Measurements from ENCODE around the gene DOK7.
"Not testable (repeated sequence)": the region's sequence is repeated elsewhere in the genome, so short reads cannot be mapped to it uniquely, and the experiment has no call there.

DOK7 gene

GRCh38 chr4:3522651-3523050 is 59.5 kb downstream of the DOK7 start:
- DNase-seq (ENCODE audit: low spot score), result no peak

DNA sequence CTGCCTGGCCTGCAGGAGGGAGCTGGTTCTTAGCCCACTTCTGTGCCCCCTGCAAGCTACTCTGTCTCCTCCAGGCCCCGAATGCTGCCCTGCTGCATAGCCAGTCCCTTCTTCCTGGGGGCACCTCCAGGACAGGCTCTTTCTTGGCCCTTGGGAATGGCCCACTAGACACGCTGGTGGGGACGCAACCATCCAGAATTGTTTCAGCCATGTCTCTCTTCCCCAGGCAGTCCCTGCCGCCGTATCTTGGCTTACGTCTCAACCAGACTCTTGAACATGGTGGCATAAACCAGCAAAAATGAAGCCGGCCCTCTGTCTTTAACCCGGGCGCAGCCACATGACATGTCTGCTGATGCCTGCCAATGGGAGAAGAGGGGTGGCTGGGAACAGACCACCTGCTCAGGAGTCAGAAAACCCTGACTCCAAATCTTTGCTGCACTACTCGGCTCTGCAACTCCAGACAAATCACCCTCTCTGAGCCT is 60.1 kb downstream of the DOK7 start:
- DNase-seq (ENCODE audit: low spot score), result no peak

DNA sequence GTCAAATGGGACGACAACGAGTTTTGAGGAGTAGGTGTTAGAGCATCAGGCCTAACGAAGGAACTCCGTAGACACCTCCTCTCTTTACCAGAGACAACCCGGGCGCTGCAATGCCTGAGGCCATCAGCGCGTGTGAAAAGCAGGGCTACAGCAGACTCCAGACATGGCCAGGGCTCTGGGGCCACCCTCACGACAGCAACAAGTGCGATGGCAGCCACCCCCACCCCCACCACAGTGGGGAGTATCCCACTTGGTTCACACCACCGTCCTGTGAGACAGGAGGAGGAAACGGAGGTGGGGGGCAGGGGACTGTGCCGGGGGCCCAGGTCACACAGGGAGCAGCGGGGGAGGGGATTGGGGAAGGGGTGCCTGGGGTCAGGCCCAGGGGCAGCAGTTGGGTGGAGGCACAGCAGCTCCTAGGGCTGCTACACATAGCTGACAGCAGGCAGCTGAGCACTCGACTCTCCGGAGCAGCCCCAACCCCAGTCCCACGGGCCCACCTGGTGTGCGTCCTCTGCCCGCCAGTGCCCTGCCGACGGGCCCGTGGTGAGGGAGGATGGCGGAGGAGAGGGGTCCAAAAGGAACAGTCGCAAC is 60.6 kb downstream of the DOK7 start:
- DNase-seq (ENCODE audit: low spot score), result no peak

DNA sequence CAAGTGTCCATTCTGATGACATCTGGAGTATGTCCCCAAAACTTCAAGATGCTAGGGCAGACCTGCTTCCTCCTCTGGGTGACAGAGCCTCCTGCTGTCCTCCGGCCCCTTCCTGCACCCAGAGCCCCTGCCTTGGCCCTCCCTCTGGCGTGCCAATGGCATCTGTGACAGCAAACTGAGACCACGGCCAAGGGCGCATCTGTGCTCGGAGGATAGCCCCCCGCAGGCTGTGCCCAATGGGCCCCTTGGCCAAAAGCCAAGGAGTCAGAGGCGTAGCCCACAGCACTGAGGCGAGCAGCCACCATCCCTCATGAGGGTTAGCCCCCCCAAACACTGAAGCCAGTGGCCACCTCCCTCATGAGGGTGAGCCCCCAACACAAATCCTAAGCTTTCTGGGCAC is 61.2 kb downstream of the DOK7 start:
- no peak for DNase-seq (ENCODE audit: low spot score)

DNA sequence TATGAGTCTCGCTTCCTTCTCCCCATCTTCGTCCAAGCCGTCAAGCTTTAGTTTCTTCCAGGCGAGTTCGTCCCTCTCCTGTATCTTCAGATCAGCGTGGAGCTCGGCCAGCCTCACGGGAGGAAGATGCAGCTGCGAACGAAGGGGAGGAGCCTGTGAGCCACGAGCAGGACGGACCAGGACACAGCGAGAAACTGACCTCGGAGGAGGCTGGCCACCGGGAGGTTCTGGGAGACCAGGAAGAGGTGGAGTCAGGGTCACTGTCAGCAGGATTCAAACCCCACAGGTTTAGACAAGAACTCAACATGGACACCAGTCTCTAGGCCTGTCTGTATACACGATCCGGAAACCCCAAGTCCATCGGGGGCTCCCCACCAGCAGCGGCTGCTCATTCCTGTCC is 61.8 kb downstream of the DOK7 start:
- DNase-seq (ENCODE audit: low spot score), result no peak

DNA sequence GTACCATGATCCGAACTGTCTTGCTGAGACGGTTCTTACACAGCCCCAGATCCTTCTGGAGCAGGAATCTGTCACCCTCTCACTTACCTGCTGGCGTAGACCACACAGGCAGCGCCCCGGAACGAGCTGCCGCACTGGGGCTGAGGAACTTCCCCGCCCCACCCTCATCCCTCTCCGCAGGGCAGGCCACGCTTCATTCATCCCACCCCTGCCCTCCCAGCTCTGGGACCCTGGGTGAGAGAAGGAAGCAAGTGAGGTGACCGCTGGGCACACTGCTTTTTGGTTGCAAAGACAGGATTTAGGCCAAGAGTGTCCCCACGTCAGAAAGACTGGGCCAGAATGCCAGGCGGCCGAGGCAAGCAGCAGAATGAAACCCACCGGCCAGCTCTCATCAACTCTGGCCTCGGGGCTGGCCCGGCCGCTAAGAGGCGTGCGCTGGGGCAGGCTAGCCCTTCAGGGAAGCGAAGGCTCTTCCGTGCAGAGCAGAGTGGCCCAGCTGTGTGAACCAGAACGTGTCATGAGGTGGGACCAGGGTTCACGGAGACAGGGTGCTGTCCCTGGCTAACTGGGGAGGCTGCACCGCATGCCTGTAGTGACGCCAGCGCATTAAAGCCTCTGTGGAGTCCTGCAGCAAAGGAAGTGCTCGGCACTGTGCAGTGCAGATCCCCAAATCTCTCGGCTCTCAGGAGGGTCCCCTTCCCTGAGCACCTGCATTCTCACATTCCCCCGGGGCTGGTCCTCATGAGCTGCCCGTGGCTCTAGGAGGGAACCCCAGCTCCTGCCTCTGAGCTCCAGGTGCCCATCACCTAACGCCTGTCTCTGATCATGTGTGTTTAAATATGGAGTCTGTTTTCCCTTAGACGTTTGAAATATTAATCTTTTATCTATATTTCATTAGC is 62.7 kb downstream of the DOK7 start:
- DNase-seq (ENCODE audit: low spot score), result no peak

DNA sequence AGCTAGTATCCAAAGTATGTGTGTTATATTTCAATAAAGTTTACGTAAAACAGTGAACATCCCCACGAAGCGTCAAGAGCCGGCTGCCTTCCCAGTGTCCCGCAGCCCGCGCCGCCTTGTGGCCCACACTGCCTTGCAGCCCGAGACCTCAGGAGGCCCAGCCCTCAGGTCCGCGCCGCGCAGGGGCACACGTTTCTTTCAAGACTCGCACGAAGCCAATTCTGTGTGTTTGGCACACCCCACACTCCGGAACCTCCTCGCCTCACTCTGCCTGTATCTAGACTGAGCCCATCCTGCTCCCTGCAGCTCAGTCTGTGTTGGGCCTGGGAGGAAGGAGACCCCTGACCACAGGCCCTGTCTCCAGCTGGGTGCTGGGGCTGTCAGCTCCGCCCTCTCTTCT is 63.4 kb downstream of the DOK7 start:
- DNase-seq (ENCODE audit: low spot score), result no peak

DNA sequence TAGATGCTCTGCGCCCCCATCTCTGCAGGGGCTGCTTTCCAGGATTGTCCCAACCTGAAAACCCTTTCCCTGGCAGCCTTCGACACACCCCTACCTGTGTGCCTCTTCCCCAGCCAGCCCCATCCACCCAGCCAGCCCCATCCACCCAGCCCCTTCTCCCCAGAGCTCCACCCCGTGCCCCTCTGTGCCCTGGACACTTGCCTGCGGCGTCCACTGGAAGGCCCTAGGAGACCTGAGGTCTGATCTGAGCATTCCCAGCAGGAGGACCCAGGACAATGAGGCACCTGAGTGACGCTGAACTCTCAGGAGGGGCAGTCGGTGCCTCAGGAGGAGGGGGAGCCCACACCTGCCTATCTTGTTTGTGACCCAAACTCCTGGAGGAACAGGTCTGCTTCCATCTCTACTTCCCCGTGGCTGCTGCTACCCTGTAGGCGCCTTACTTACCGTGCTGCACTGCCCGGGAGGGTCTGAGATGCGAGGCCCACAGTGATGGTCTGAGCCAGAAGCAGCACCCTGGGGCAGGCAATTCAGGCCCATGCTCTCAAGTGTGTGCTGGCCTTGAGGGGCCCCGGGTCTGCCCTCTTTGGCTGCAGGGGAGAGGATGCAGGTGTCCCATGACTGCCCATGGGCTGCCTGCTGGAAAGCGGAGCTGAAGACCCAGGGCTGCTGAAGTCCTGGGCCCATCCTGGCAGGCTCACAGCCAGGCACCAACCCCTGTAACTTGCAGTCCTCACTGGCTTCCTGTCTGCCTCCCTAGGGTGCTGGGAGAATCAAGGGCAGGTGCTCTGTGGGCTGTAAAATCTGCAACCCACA is 64.2 kb downstream of the DOK7 start:
- DNase-seq (ENCODE audit: low spot score), result no peak

DNA sequence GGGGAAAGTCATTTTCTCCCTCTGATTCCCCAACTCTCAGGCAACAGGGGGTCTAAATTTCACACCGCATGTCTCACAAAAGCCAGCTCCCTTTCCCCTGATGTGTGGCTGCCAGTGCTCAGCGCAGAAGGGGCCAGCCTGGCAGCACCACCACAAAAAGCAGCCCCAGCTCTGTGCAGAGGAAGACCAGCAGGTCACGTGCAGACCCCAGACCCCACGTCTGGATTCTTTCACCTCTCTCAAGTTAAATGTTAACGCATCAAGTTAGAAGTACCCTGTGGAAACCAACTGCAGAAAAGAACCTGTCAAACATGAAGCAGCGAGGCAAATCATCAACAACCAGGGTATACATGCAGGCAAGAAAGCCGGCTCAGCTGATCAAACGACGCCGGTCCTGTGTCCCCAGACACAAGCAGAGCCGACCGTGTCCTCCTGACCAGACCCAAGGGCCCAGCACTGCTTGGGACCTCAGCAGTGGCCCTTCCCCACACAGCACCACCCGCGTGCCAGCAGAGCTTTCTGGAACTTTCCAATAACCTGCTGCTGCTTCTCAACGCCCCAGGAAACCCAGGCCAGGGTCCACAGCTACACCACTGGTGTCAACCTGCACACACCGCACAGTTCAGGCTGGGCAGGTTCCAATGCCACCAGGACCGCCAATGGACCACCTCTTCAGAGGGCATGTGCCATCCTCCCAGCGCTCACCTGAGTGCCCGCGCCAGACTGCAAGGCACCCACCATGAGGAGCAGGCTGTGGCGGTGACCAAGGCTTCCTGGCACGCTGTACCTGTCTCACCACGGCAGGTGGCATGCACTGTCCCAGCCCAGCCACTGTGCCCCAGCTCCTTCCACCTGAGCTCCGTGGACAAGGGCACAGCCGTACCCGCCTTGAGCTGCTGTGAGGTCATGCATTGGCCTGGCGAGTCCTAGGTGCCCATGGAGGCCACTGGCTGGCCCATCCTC is 65.1 kb downstream of the DOK7 start:
- DNase-seq (ENCODE audit: low spot score), result no peak

DNA sequence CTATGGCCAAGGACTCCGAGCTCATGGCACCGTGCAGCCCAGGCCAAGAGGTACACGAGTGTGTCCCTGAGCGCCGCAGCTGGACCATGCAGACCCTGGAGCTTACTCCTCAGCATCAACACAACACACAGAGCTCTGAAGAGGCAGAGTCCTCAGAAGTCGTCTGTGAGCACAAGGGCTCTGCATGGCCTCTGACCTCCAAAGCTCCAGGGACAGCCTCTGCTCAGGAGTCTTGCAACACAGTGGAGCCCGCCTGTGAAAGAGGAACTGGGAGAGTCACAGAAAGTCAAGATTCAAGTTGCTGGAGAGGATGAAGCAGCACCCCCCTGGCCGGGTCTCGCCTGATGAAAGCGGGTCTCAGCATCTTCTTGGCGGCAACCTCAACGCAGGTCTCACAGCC is 66.3 kb downstream of the DOK7 start:
- DNase-seq (ENCODE audit: low spot score), result no peak

GRCh38 chr4:3530051-3530450 is 66.9 kb downstream of the DOK7 start:
- DNase-seq (ENCODE audit: low spot score), result no peak

- no peak for DNase-seq (ENCODE audit: low spot score)
Measured at GRCh38 chr4:3530663-3531254, 67.7 kb downstream of the DOK7 start.

GRCh38 chr4:3531318-3531878 is 68.3 kb downstream of the DOK7 start:
- no peak for DNase-seq (ENCODE audit: low spot score)

- peak; percentile 89 for DNase-seq (ENCODE audit: low spot score)
Measured at GRCh38 chr4:3531879-3532750, 69.0 kb downstream of the DOK7 start, which contains the start of gene LRPAP1. LRPAP1 (minus strand) TSS chr4:3532422; CDS start chr4:3532412, 10 bp downstream.

GRCh38 chr4:3532751-3533422 is 69.8 kb downstream of the DOK7 start:
- DNase-seq (ENCODE audit: low spot score), result no peak

GRCh38 chr4:3533423-3533820 is 70.3 kb downstream of the DOK7 start:
- no peak for DNase-seq (ENCODE audit: low spot score)

- not testable (repeated sequence) for DNase-seq (ENCODE audit: low spot score)
Measured at GRCh38 chr4:3535812-3536211, 72.7 kb downstream of the DOK7 start.

GRCh38 chr4:3538906-3539305 is 75.8 kb downstream of the DOK7 start:
- DNase-seq (ENCODE audit: low spot score), result not testable (repeated sequence)

- not testable (repeated sequence) for DNase-seq (ENCODE audit: low spot score)
Measured at GRCh38 chr4:3543415-3543814, 80.3 kb downstream of the DOK7 start.

All from LoVo (cell line).